IMR-90 (cell line): Measurements from ENCODE around the gene NPPC. TPM values are rescaled to one million over a fixed set of nuclear protein-coding genes. Genes with fewer than 3 reads are reported as not detected.

Experiments used
- ATAC-seq: fragments of 200-7000 bp; cut with Tn5 transposase; 2 replicates; pipeline ENCODE4 v1.9.1; 2020; ENCODE audit warnings: low read depth, mild to moderate bottlenecking, moderate library complexity
- BruUV-seq: library from RNA; stranded (reverse); fragments of 400-500 nt; replicated peaks from 2 replicates; lab custom pipeline; 2021; lab: Mats Ljungman, UMichigan
- CTCF ChIA-PET: fragments of 300-600 bp; formaldehyde crosslinking; extraction: SDS; loops from one replicate; lab custom pipeline; 2021; ENCODE audit warnings: antibody characterized with exemption; lab: Yijun Ruan, JAX
- POLR2A ChIA-PET: fragments of 300-600 bp; sonication (Branson Sonifier 250); formaldehyde crosslinking; loops from one replicate; lab custom pipeline; 2022; ENCODE audit warnings: antibody characterized with exemption; ENCODE audit not compliant: unreplicated experiment; lab: Charles Lee
- DNase-seq: peaks from one replicate; pipeline ENCODE4 v3.0.0; 2013
- H2AFZ ChIP-seq: replicated peaks from 2 replicates; pipeline ENCODE3; 2013; ENCODE audit warnings: low read length, mild to moderate bottlenecking; ENCODE audit not compliant: poor library complexity
- H2AK5ac ChIP-seq: 2 replicates; pipeline ENCODE4 v1.6.1; 2013; ENCODE audit warnings: low read depth, low read length, inconsistent platforms
- H2AK9ac ChIP-seq: replicated peaks from 2 replicates; pipeline ENCODE3; 2013; ENCODE audit warnings: mild to moderate bottlenecking, low read depth, low read length, moderate library complexity; ENCODE audit not compliant: poor library complexity
- H2BK120ac ChIP-seq: 2 replicates; pipeline ENCODE4 v1.6.1; 2013; ENCODE audit warnings: low read depth, low read length, inconsistent platforms
- H2BK15ac ChIP-seq: 3 replicates; pipeline ENCODE4 v1.6.1; 2013; ENCODE audit warnings: low read depth, low read length, inconsistent platforms
- H2BK20ac ChIP-seq: 2 replicates; pipeline ENCODE4 v1.6.1; 2013; ENCODE audit warnings: low read depth, mild to moderate bottlenecking, inconsistent platforms, low read length, moderate library complexity
- H2BK5ac ChIP-seq: 2 replicates; pipeline ENCODE4 v1.6.1; 2013; ENCODE audit warnings: mild to moderate bottlenecking, low read depth, low read length, inconsistent platforms; ENCODE audit not compliant: poor library complexity, severe bottlenecking
- H3K14ac ChIP-seq: replicated peaks from 2 replicates; pipeline ENCODE4 v1.6.1; 2013; ENCODE audit warnings: low read depth, low read length, inconsistent platforms
- H3K18ac ChIP-seq: 2 replicates; pipeline ENCODE4 v1.6.1; 2013; ENCODE audit warnings: low read depth, low read length, control low read depth
- H3K23ac ChIP-seq: 2 replicates; pipeline ENCODE4 v1.6.1; 2013; ENCODE audit warnings: low read depth, low read length, inconsistent platforms
- H3K27ac ChIP-seq: 2 replicates; pipeline ENCODE4 v1.5.1; 2013; ENCODE audit warnings: mild to moderate bottlenecking, control low read depth, low read length; ENCODE audit not compliant: insufficient read depth
- H3K27me3 ChIP-seq: 2 replicates; pipeline ENCODE4 v1.6.1; 2013; ENCODE audit warnings: low read length; ENCODE audit not compliant: control insufficient read depth, insufficient read depth
- H3K36me3 ChIP-seq: 2 replicates; pipeline ENCODE4 v1.6.1; 2013; ENCODE audit warnings: low read length, mixed read lengths; ENCODE audit not compliant: control insufficient read depth, insufficient read depth
- H3K4ac ChIP-seq: 2 replicates; pipeline ENCODE4 v1.6.1; 2013; ENCODE audit warnings: low read depth, low read length, inconsistent platforms
- H3K4me1 ChIP-seq: 2 replicates; pipeline ENCODE4 v1.6.1; 2013; ENCODE audit warnings: low read length, mixed read lengths; ENCODE audit not compliant: control insufficient read depth, insufficient read depth
- H3K4me2 ChIP-seq: 2 replicates; pipeline ENCODE4 v1.6.1; 2013; ENCODE audit warnings: low read depth, mild to moderate bottlenecking, control low read depth, low read length, moderate library complexity
- H3K4me3 ChIP-seq: 2 replicates; pipeline ENCODE4 v1.5.1; 2013; ENCODE audit warnings: low read depth, mild to moderate bottlenecking, control low read depth, low read length, moderate library complexity; ENCODE audit not compliant: insufficient read depth
- H3K56ac ChIP-seq: 2 replicates; pipeline ENCODE4 v1.6.1; 2013; ENCODE audit warnings: low read length, inconsistent platforms; ENCODE audit not compliant: insufficient read depth; ENCODE audit errors: extremely low read depth
- H3K79me1 ChIP-seq, 2 experiments: 2 replicates each; pipeline ENCODE4 v1.6.1; 2013; ENCODE audit warnings: low read length in 2 of 2, inconsistent platforms in 1 of 2, low read depth in 1 of 2
- H3K9ac ChIP-seq: 2 replicates; pipeline ENCODE4 v1.6.1; 2013; ENCODE audit warnings: low read depth, low read length, control low read depth
- H3K9me1 ChIP-seq: 2 replicates; pipeline ENCODE4 v1.6.1; 2013; ENCODE audit warnings: low read length, inconsistent platforms; ENCODE audit not compliant: insufficient read depth
- H3K9me3 ChIP-seq: 2 replicates; pipeline ENCODE4 v1.6.1; 2013; ENCODE audit warnings: low read length; ENCODE audit not compliant: control insufficient read depth, insufficient read depth
- H4K20me1 ChIP-seq: 2 replicates; pipeline ENCODE4 v1.6.1; 2013; ENCODE audit warnings: low read length, inconsistent platforms; ENCODE audit not compliant: insufficient read depth
- H4K5ac ChIP-seq: 2 replicates; pipeline ENCODE4 v1.6.1; 2013; ENCODE audit warnings: mild to moderate bottlenecking, low read depth, low read length, control low read depth
- H4K8ac ChIP-seq, 2 experiments: 2 replicates each; pipeline ENCODE4 v1.6.1; 2013; ENCODE audit warnings: low read depth in 2 of 2, low read length in 2 of 2, control low read depth in 1 of 2, inconsistent platforms in 1 of 2
- H4K91ac ChIP-seq: 2 replicates; pipeline ENCODE4 v1.6.1; 2013; ENCODE audit warnings: low read depth, low read length, inconsistent platforms; ENCODE audit not compliant: insufficient read depth
- BHLHE40 ChIP-seq: fragments of 150-350 bp; IDR thresholded peaks from 2 replicates; pipeline ENCODE4 v1.6.1; 2016; ENCODE audit warnings: mild to moderate bottlenecking, low read depth, low read length
- CEBPB ChIP-seq: IDR thresholded peaks from 2 replicates; pipeline ENCODE4 v1.6.1; 2012; ENCODE audit warnings: low read depth, low read length, improper control_type of control experiment
- CHD1 ChIP-seq: IDR thresholded peaks from 2 replicates; pipeline ENCODE4 v1.6.1; 2012; ENCODE audit warnings: low read depth, low read length, improper control_type of control experiment
- CTCF ChIP-seq: conservative IDR thresholded peaks from 2 replicates; pipeline ENCODE4 v1.5.1; 2012; ENCODE audit warnings: mild to moderate bottlenecking, low read depth, low read length, improper control_type of control experiment
- ELK1 ChIP-seq: fragments of 150-350 bp; IDR thresholded peaks from 2 replicates; pipeline ENCODE4 v1.6.1; 2016; ENCODE audit warnings: low read depth, mild to moderate bottlenecking, low read length, moderate library complexity, borderline replicate concordance
- FOS ChIP-seq: fragments of 150-350 bp; IDR thresholded peaks from 2 replicates; pipeline ENCODE4 v1.6.1; 2016; ENCODE audit warnings: low read depth, low read length
- MAFK ChIP-seq: IDR thresholded peaks from 2 replicates; pipeline ENCODE4 v1.6.1; 2012; ENCODE audit warnings: low read depth, low read length, improper control_type of control experiment
- MAZ ChIP-seq: IDR thresholded peaks from 2 replicates; pipeline ENCODE4 v1.6.1; 2012; ENCODE audit warnings: low read depth, mild to moderate bottlenecking, low read length, improper control_type of control experiment, moderate library complexity, borderline replicate concordance
- NFE2L2 ChIP-seq: fragments of 150-350 bp; IDR thresholded peaks from 2 replicates; pipeline ENCODE4 v1.6.1; 2016; ENCODE audit warnings: low read depth, mild to moderate bottlenecking, low read length
- POLR2A ChIP-seq: IDR thresholded peaks from 2 replicates; pipeline ENCODE4 v1.6.1; 2012; ENCODE audit warnings: mild to moderate bottlenecking, low read depth, low read length
- RAD21 ChIP-seq: IDR thresholded peaks from 2 replicates; pipeline ENCODE4 v1.6.1; 2012; ENCODE audit warnings: low read length, improper control_type of control experiment
- RCOR1 ChIP-seq: IDR thresholded peaks from 2 replicates; pipeline ENCODE4 v1.6.1; 2012; ENCODE audit warnings: mild to moderate bottlenecking, low read length, improper control_type of control experiment; ENCODE audit not compliant: insufficient replicate concordance
- RFX5 ChIP-seq: IDR thresholded peaks from 2 replicates; pipeline ENCODE4 v1.8.0; 2012; ENCODE audit warnings: low read depth, mild to moderate bottlenecking, low read length, moderate library complexity
- SMC3 ChIP-seq: fragments of 150-350 bp; IDR thresholded peaks from 2 replicates; pipeline ENCODE4 v1.6.1; 2016; ENCODE audit warnings: low read depth, mild to moderate bottlenecking, antibody characterized with exemption, low read length, moderate library complexity
- WGBS, 2 experiments: methylation state at CpG; one replicate each; pipeline versions ENCODE4 v1.1.5 to v1.1.7; 2013; ENCODE audit warnings: missing lambda C conversion rate in 2 of 2; ENCODE audit not compliant: insufficient read length in 1 of 2; ENCODE audit errors: extremely low coverage in 2 of 2; 5-methylcytosine and 5-hydroxymethylcytosine counted together
- dilution Hi-C: fragments of 300-500 bp; cut with HindIII; formaldehyde crosslinking; loops from one replicate; pipeline ENCODE4 v1.14.3; 2018; ENCODE audit warnings: low sequenced_read_pairs; ENCODE audit not compliant: unreplicated experiment
- in situ Hi-C: fragments of 300-500 bp; cut with MboI; formaldehyde crosslinking; loops from 3 replicates; pipeline ENCODE4 v1.14.3; 2019; ENCODE audit warnings: low sequenced_read_pairs, inconsistent platforms, mixed read lengths
- intact Hi-C: fragments of 100-400 bp; cut with micrococcal nuclease; formaldehyde crosslinking; loops from 2 replicates; pipeline ENCODE4 v1.10.0; 2022
- polyA plus RNA-seq, 3 experiments: library from polyadenylated mRNA; depleted of rRNA; stranded (reverse); fragments of >200 nt; gene quantifications; 2 replicates each; pipeline ENCODE4 v1.2.3, GENCODE V29; 2012; ENCODE audit warnings: low replicate concordance in 1 of 3
- total RNA-seq: library from RNA; depleted of rRNA; stranded (reverse); fragments of >200 nt; gene quantifications from 2 replicates; pipeline ENCODE4 v1.2.3, GENCODE V29; 2012

The NPPC gene
- total and polyA plus RNA-seq, 2 of the 4 experiments (the other 2 are of a cell fraction), result 0.22 to 0.36 TPM

DNA sequence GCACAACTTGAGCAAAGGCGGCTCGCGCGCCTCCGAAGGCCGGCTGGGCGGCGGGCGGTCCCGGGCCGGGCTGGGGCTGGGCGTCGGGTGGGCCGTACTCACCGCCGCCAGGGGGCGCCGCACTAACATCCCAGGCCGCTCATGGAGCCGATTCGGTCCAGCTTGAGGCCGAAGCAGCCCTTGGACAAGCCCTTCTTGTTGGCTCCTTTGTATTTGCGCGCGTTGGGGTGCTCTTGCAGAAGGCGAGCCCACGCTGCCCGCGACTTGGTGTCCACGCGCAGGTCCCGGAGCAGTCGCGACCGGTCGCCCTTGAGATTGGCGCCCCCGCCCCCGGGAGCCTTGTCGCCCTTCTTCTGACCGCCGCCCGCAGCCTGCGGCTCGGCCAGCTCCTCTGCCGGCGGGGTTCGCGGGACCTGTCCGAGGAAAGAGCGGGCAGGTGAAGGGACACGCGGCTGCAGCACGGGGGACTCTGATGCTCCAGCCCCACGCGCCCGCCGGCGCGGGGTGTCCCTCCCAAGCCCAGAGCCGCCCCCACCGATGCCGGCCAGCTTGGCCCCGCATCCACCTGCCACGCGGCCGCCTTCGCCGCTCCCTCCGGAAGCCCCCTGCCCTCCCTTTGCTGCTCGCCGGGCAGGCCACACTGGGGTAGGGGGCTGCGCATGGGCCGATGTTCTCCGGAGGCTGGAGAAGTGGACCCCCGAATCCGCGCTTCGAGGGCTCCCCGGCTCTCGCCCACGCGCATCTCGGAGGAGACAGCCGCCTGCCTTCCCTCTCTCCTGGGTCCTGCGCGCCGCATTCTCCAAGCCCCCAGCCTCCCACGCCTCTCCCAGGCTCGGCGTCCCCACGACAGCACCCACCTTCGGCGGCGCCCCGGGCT lies 655 bp downstream of the NPPC start:
- peak overlapping the region; percentile 2 for H2AK9ac ChIP-seq
- no peak overlapping the region for H3K56ac ChIP-seq
- ATAC-seq, result peak; percentile 88
- H4K20me1 ChIP-seq, result 0 out of 2 replicates have a peak, but pooled peaks cover 3% of the 10 kb centered on the region
- dilution Hi-C loops, result no loop called here
- peak overlapping the region; percentile 94 for H3K4me2 ChIP-seq
- H3K4me1 ChIP-seq, result peaks cover 5% of the 10 kb centered on the region
- no peak overlapping the region for H3K9ac ChIP-seq
- no peak overlapping the region for H2AK5ac ChIP-seq
- no peak overlapping the region for H4K8ac ChIP-seq
- H3K79me1 ChIP-seq, result no peaks in the 10 kb centered on the region
- peaks cover 69% of the 10 kb centered on the region for H3K27me3 ChIP-seq
- no peak overlapping the region for H4K5ac ChIP-seq
- no peak overlapping the region for H3K14ac ChIP-seq
- H2BK20ac ChIP-seq, result no peak overlapping the region
- H3K9me3 ChIP-seq, result no peaks in the 10 kb centered on the region
- H3K27ac ChIP-seq, result no peak overlapping the region
- no peak overlapping the region for H2BK15ac ChIP-seq
- H3K36me3 ChIP-seq, result no peaks in the 10 kb centered on the region
- in situ Hi-C loops, result no loop called here
- H2BK120ac ChIP-seq, result no peak overlapping the region
- no peak overlapping the region for H2BK5ac ChIP-seq
- H3K18ac ChIP-seq, result no peak overlapping the region
- no peak overlapping the region for H3K4ac ChIP-seq
- H3K4me3 ChIP-seq, result peak overlapping the region; percentile 41
- CTCF ChIA-PET, result interaction anchor here (0.7 to 3.7 kb wide), 8 partner anchors 9 to 403 kb away, joined by 3 to 34 read pairs (median 3); no protein-coding TSS in a partner anchor
- BruUV-seq, result no TSS peak
- peak overlapping the region; percentile 92 for H2AFZ ChIP-seq
- intact Hi-C loops, result loop anchor here (1.0 to 2.0 kb wide), 5 partner anchors 213 to 515 kb away; no protein-coding TSS in a partner anchor
- no peak overlapping the region for H3K23ac ChIP-seq
- no peaks in the 10 kb centered on the region for H3K9me1 ChIP-seq
- H4K91ac ChIP-seq, result no peak overlapping the region
- POLR2A ChIA-PET, result no interaction called here
- WGBS, 2 experiments, result 1% methylated on average over 43 of the region's 96 CpGs; no CpG with 5 or more reads in 1 of the 2 experiments
- DNase-seq, result peak; percentile 83
- TF ChIP-seq POLR2A (no peak), ELK1 (no peak), NFE2L2 (no peak), BHLHE40 (no peak), RCOR1 (no peak), RAD21 (peak; percentile 86), CHD1 (no peak), CTCF (peak; percentile 92), FOS (no peak), MAZ (peak; percentile 29; the same call in 1 of the 2 replicates), CEBPB (no peak), RFX5 (no peak), SMC3 (peak; percentile 94), MAFK (no peak)
